GM13976 (cell line): Measurements from ENCODE around the gene DAPK2.

Source experiments
- DNase-seq: peaks from one replicate; pipeline ENCODE4 v3.0.0; 2012; ENCODE audit warnings: low spot score
- CTCF ChIP-seq: IDR thresholded peaks from 2 replicates; pipeline ENCODE4 v1.5.1; 2012; ENCODE audit warnings: borderline replicate concordance, mild to moderate bottlenecking; ENCODE audit not compliant: insufficient read depth; ENCODE audit errors: extremely low read depth, missing control alignments, control extremely low read depth
- in situ Hi-C: fragments of 300-500 bp; cut with MboI; formaldehyde crosslinking; loops from one replicate; pipeline ENCODE4 v1.12.0; 2022; ENCODE audit warnings: low sequenced_read_pairs, mixed read lengths, inconsistent platforms; ENCODE audit not compliant: unreplicated experiment

Gene DAPK2

DNA sequence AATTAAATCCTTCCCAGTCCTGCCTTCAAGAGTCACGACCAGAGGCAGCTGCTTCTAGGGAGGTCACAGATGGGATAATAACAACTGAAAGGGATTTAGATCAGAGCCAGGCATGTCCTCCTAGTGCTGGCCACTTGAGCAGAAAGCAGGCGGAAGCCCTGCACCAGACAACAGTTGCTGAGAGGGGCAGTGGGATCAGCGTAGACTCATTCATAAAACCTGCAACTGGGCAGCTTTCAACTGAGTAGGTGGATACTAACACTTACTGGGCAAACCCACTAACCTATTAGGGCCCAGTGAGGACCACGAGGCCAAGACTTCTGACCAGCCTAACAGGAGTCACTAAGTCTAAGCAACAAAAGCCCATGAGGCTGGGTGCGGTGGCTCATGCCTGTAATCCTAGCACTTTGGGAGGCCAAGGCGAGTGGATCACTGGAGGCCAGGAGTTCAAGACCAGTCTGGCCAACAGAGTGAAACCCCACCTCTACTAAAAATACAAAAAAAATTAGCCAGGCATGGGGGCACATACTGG is 67.0 kb downstream of the DAPK2 start:
- no peak for TF ChIP-seq CTCF
- in situ Hi-C loops = no loop called here
- no peak for DNase-seq

DNA sequence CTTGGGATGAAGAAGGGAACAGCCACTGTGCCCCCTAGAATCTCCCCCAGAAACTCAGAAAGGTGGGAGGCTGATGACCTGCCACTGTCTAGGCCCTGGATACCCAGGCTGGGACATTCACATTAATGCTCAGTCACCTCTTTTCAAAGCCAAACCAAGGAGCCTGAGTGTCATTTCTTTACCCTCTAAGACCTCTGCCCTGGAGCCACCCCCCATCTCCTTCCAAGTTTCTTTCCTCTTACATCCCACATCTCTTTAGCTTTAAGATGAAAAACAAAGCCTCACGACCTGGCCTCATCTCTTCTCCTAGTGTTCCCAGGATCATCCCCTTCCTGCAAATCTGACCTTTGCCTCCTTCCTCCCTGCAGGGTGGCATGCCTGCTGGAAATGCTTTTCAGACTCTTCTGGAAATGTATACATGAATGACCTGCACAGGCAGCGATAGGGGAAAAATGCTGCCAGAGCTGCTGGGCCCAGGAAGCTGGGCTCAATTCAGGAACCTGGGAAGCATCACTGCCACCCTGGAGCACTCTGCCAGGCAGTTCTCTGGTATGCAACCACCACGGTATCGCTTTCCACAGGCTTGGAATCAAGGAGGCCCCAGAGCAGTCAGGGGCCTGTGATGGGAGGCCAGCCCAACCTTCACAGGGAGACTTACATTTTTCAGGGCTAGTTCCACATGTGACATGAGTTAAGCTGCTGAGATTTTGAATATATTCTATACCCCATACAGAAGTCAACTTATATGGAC is 67.6 kb downstream of the DAPK2 start:
- TF ChIP-seq CTCF = no peak
- DNase-seq = no peak
- in situ Hi-C loops = no loop called here

- TF ChIP-seq CTCF = no peak
- in situ Hi-C loops = no loop called here
- DNase-seq = no peak
Measured at GRCh38 chr15:63977119-63977518, 69.2 kb downstream of the DAPK2 start.

- no peak for TF ChIP-seq CTCF
- in situ Hi-C loops = no loop called here
- no peak for DNase-seq
Measured at GRCh38 chr15:63974021-63974420, 72.3 kb downstream of the DAPK2 start.

- TF ChIP-seq CTCF = no peak
- no peak for DNase-seq
- in situ Hi-C loops = no loop called here
Measured at GRCh38 chr15:63973212-63974009, 72.9 kb downstream of the DAPK2 start.

DNA sequence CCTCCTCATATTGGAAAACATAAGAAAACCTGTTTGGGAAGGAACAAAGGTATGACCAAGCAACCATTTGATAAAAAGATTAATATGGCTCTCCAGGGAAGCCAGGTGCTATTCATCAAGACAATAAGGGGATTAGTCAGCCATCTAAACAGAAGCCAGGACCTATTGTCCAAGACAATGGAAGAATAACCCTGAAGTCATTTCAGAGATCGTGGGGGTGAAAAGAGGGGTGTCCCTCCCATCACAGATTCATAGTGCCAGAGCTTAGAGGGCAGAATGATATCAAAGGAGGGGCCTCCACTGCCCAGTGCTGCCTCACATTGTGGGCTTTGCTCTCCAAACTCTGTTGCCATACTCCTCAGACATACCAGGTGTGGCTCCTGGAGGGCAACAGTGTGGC is 73.5 kb downstream of the DAPK2 start:
- DNase-seq = no peak
- in situ Hi-C loops = no loop called here
- no peak for TF ChIP-seq CTCF
